Endothelial cell of umbilical vein (primary cell): Measurements from ENCODE around the gene FGF19. TPM values are rescaled to one million over a fixed set of nuclear protein-coding genes. Genes with fewer than 3 reads are reported as not detected.

ENCODE experiments used
- BruUV-seq: library from RNA; stranded (reverse); fragments of 400-500 nt; replicated peaks from 2 replicates; lab custom pipeline; 2021; lab: Mats Ljungman, UMichigan
- CTCF ChIA-PET: fragments of 300-600, 350-600 bp; sonication (Branson Sonifier 250); formaldehyde crosslinking; loops from one replicate; lab custom pipeline; 2021; ENCODE audit warnings: antibody characterized with exemption, inconsistent platforms; lab: Charles Lee
- POLR2A ChIA-PET: fragments of 300-600, 350-600 bp; sonication (Branson Sonifier 250); formaldehyde crosslinking; loops from one replicate; lab custom pipeline; 2021; ENCODE audit warnings: antibody characterized with exemption, inconsistent platforms; lab: Charles Lee
- DNase-seq: peaks from one replicate; pipeline ENCODE4 v3.0.0-alpha.2; 2011; ENCODE audit warnings: low read depth, low spot score
- FAIRE-seq: peaks from 2 replicates; lab custom pipeline; 2011; peaks lifted over from hg19 to GRCh38; lab: Jason Lieb, UNC
- H2AFZ ChIP-seq: 2 replicates; pipeline ENCODE4 v1.6.0; 2012; ENCODE audit warnings: low read depth, low read length, control low read depth, inconsistent platforms
- H3K27ac ChIP-seq: 2 replicates; pipeline ENCODE4 v1.5.1; 2011; ENCODE audit warnings: low read depth, mild to moderate bottlenecking, control low read depth, low read length, moderate library complexity; ENCODE audit not compliant: insufficient read depth
- H3K27me3 ChIP-seq, 2 experiments: 2 replicates each; pipeline versions ENCODE4 v1.6.0 to v1.6.1; 2011; ENCODE audit warnings: low read length in 2 of 2, mixed read lengths in 1 of 2; ENCODE audit not compliant: control insufficient read depth in 2 of 2, insufficient read depth in 2 of 2
- H3K36me3 ChIP-seq, 2 experiments: 2 replicates in 1 of 2; 3 replicates in 1 of 2; pipeline ENCODE4 v1.5.1; 2011; ENCODE audit warnings: low read length in 2 of 2, mild to moderate bottlenecking in 1 of 2, moderate library complexity in 1 of 2; ENCODE audit not compliant: control insufficient read depth in 2 of 2, insufficient read depth in 2 of 2; ENCODE audit errors: extremely low read depth in 1 of 2
- H3K4me1 ChIP-seq: 3 replicates; pipeline ENCODE4 v1.5.1; 2011; ENCODE audit warnings: mild to moderate bottlenecking, low read length; ENCODE audit not compliant: control insufficient read depth, insufficient read depth; ENCODE audit errors: extremely low read depth
- H3K4me2 ChIP-seq: 2 replicates; pipeline ENCODE4 v1.6.1; 2011; ENCODE audit warnings: low read length, control low read depth, mixed read lengths; ENCODE audit not compliant: insufficient read depth
- H3K4me3 ChIP-seq, 3 experiments: fragments of 200-600 bp in 1 of 3; sonication (generic), shearing (Covaris generic) in 1 of 3; replicated peaks in 1 of 3; 2 replicates each; pipeline ENCODE4 v1.5.1; 2011 to 2016; ENCODE audit warnings: control low read depth in 3 of 3, low read length in 3 of 3, mild to moderate bottlenecking in 2 of 3, inconsistent platforms in 1 of 3, low read depth in 1 of 3, moderate library complexity in 1 of 3; ENCODE audit not compliant: insufficient read depth in 1 of 3
- H3K79me2 ChIP-seq: 2 replicates; pipeline ENCODE4 v1.6.0; 2012; ENCODE audit warnings: low read length, inconsistent platforms; ENCODE audit not compliant: control insufficient read depth, insufficient read depth
- H3K9ac ChIP-seq: replicated peaks from 2 replicates; pipeline ENCODE3; 2011; ENCODE audit warnings: low read length, control low read depth; ENCODE audit not compliant: insufficient read depth; ENCODE audit errors: extremely low read depth
- H3K9me1 ChIP-seq: replicated peaks from 3 replicates; pipeline ENCODE4 v1.6.0; 2011; ENCODE audit warnings: mild to moderate bottlenecking, low read length; ENCODE audit not compliant: control insufficient read depth, insufficient read depth; ENCODE audit errors: extremely low read depth
- H3K9me3 ChIP-seq: replicated peaks from 2 replicates; pipeline ENCODE4 v1.5.1; 2012; ENCODE audit warnings: low read length, inconsistent platforms; ENCODE audit not compliant: control insufficient read depth, insufficient read depth
- H4K20me1 ChIP-seq: replicated peaks from 2 replicates; pipeline ENCODE3; 2011; ENCODE audit warnings: mild to moderate bottlenecking, low read length; ENCODE audit not compliant: control insufficient read depth, insufficient read depth; ENCODE audit errors: extremely low read depth
- CTCF ChIP-seq, 2 donors: IDR thresholded peaks; 1 replicate in 1 of 2; 2 replicates in 1 of 2; pipeline ENCODE4 v1.5.1; 2011; ENCODE audit warnings: low read length in 2 of 2, mild to moderate bottlenecking in 2 of 2, moderate library complexity in 2 of 2, control low read depth in 1 of 2, inconsistent platforms in 1 of 2, low read depth in 1 of 2; ENCODE audit not compliant: insufficient read depth in 1 of 2; ENCODE audit errors: extremely low read depth in 1 of 2
- FOS ChIP-seq: IDR thresholded peaks from 2 replicates; pipeline ENCODE4 v1.6.1; 2011; ENCODE audit warnings: mild to moderate bottlenecking, low read length, moderate library complexity, borderline replicate concordance; ENCODE audit not compliant: insufficient read depth
- POLR2AphosphoS5 ChIP-seq: IDR thresholded peaks from 2 replicates; pipeline ENCODE4 v1.6.1; 2012; ENCODE audit warnings: low read depth, mild to moderate bottlenecking, control low read depth, low read length, moderate library complexity; ENCODE audit not compliant: insufficient read depth
- dilution Hi-C: fragments of 300-500 bp; cut with MboI; formaldehyde crosslinking; loops from one replicate; pipeline ENCODE4 v1.15.0; 2019; ENCODE audit warnings: low sequenced_read_pairs; ENCODE audit not compliant: extremely low pct_ligation_motif_present
- intact Hi-C: fragments of 100-400 bp; cut with micrococcal nuclease; formaldehyde crosslinking; loops from one replicate; pipeline ENCODE4 v1.10.0; 2022
- polyA plus RNA-seq, 4 experiments: library from polyadenylated mRNA; depleted of rRNA in 3 of 4; stranded (reverse) in 3 of 4; unstranded in 1 of 4; fragments of >200 nt; gene quantifications; 2 replicates each; pipeline versions ENCODE4 v1.2.1 to v1.2.3, GENCODE V29; 2011 to 2012; ENCODE audit warnings: missing spikeins in 1 of 4
- total RNA-seq: library from RNA; stranded (reverse); gene quantifications from 2 replicates; pipeline ENCODE4 v1.2.3, GENCODE V29; 2021

FGF19 gene
- total and polyA plus RNA-seq, 2 donors (not counting 3 experiments of a cell fraction or from before 2014, with no cell fraction given) = 0.03 TPM; not detected in 1

GRCh38 chr11:69683764-69684333 lies 20.0 kb downstream of the FGF19 start:
- DNase-seq (no peak), FAIRE-seq (no peak)
- no peak overlapping the region for H3K4me3 ChIP-seq
- no peaks in the 10 kb centered on the region for H4K20me1 ChIP-seq
- H3K36me3 ChIP-seq = no peaks in the 10 kb centered on the region
- H2AFZ ChIP-seq = no peak overlapping the region
- intact Hi-C loops = loop anchor here (1.0 kb wide), 1 partner anchor 583 kb away; no protein-coding TSS in a partner anchor
- H3K9me1 ChIP-seq = no peaks in the 10 kb centered on the region
- dilution Hi-C loops = no loop called here
- no peaks in the 10 kb centered on the region for H3K9me3 ChIP-seq
- no TSS peak for BruUV-seq
- ChIA-PET CTCF (interaction anchor here (0.6 to 3.7 kb wide), 20 partner anchors 9 to 1025 kb away, joined by 3 to 23 read pairs (median 4); partner anchors contain the start of gene LTO1), POLR2A (no interaction called here)
- no peak overlapping the region for H3K27ac ChIP-seq
- H3K79me2 ChIP-seq = no peaks in the 10 kb centered on the region
- no peak overlapping the region for H3K9ac ChIP-seq
- H3K4me2 ChIP-seq = no peak overlapping the region
- H3K4me1 ChIP-seq = no peaks in the 10 kb centered on the region
- H3K27me3 ChIP-seq = peaks cover 0 to 2% of the 10 kb centered on the region in 2 experiments
- peak; percentile 29 to 46 for TF ChIP-seq CTCF (IDR thresholded peaks at IDR 0.05; ENCODE audit: extremely low read depth in 1 of 2, insufficient read depth in 1 of 2, low read depth in 1 of 2, low read length in 2 of 2)
- no peak for TF ChIP-seq POLR2AphosphoS5
- no peak for TF ChIP-seq FOS
